GM12873 (cell line): ENCODE data around the gene TRAPPC13.

Experiments
- TF ChIP-seq, protein P1 (sequence below): IDR thresholded peaks from 2 replicates; pipeline ENCODE4 v1.5.1; 2012; ENCODE audit warnings: low read depth, mild to moderate bottlenecking, moderate library complexity, low read length, control low read depth; ENCODE audit not compliant: insufficient read depth; ENCODE audit errors: missing control alignments

Gene TRAPPC13

GRCh38 chr5:65695162-65695755, 70.4 kb downstream of the TRAPPC13 start:
- TF ChIP-seq, protein P1, sequence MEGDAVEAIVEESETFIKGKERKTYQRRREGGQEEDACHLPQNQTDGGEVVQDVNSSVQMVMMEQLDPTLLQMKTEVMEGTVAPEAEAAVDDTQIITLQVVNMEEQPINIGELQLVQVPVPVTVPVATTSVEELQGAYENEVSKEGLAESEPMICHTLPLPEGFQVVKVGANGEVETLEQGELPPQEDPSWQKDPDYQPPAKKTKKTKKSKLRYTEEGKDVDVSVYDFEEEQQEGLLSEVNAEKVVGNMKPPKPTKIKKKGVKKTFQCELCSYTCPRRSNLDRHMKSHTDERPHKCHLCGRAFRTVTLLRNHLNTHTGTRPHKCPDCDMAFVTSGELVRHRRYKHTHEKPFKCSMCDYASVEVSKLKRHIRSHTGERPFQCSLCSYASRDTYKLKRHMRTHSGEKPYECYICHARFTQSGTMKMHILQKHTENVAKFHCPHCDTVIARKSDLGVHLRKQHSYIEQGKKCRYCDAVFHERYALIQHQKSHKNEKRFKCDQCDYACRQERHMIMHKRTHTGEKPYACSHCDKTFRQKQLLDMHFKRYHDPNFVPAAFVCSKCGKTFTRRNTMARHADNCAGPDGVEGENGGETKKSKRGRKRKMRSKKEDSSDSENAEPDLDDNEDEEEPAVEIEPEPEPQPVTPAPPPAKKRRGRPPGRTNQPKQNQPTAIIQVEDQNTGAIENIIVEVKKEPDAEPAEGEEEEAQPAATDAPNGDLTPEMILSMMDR = no peak

DNA sequence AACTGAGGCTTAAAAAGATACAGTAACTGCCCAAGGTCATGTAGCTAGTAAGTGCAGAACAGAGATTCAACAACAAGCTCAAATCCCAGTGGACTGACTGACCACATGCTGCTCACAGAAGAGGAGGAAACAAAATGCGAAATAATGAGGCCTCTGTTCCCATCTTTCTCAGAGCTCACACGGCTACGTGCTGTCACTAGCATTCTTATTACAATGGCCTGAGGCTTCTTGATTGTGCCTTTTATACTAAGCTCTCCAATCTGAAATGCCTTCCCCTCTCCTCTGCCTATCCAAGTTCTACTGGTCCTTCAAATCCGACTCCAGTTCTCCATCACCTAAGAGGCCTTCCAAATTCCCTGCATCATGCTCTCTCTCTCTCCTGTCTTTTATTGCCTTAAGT, 71.1 kb downstream of the TRAPPC13 start:
- TF ChIP-seq, protein P1 = no peak

DNA sequence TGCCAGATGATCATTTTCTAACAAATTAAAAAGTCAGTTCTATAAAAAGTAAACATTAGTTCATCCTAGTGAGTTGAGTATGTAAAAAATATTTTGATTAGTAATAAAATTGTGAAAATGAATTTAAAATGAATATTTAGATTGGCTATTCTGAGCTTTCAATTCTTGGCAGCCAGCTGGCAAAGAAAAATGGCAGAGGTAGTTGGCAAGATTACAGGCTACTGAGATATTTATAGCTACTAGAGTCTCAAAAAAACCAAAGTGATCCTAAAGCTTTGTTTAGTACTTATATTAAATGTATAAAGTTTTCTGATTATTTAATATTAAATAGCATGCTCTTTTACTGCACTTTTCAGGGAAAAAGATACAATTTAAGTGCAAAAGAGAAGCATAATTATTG, 72.1 kb downstream of the TRAPPC13 start:
- TF ChIP-seq, protein P1 = no peak

DNA sequence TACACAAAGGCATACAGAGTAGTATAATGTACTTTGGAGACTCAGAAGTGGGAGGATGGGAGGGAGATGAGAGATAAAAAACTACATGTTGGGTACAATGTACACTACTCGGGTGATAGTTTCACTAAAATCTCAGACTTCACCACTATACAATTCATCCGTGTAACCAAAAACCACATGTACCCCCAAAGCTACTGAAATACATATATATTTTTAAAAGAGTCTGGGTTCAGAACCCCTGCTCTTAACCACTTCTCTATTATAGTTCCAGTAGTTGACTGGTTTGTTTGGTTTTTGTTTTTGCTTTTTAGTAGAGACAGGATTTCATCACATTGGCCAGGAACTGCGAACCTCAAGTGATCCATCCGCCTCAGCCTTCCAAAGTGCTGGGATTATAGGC, 74.5 kb downstream of the TRAPPC13 start:
- TF ChIP-seq, protein P1 = no peak

GRCh38 chr5:65702036-65702435, 77.2 kb downstream of the TRAPPC13 start:
- TF ChIP-seq, protein P1 = no peak

DNA sequence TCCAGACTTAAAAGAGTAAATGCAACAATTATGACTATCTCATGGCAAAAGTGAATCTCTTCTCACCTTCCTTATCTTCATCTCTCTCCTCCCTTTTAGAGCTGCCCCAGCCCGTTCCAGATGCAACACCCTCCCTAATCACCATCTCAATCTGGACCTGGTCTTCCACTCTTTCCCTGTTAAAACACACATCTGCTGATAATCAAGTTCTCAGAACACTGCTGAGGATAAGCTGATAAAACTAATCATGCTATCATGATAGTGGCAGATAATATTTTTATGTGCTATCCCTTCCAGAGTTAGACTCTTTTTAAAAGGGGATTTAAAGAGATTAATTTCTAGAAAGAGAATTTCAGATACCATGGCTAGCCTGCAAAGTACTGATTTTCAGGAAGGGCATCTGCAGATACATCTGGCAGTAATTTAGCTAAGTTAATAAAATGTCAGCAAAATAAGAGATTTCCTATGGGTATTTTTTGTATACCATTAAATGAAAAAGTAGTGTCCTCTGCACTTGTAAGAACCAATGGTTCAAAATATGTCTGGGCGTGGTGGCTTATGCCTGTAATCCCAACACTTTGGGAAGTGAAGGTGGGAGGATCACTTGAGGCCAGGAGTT, 79.9 kb downstream of the TRAPPC13 start:
- TF ChIP-seq, protein P1 = no peak

DNA sequence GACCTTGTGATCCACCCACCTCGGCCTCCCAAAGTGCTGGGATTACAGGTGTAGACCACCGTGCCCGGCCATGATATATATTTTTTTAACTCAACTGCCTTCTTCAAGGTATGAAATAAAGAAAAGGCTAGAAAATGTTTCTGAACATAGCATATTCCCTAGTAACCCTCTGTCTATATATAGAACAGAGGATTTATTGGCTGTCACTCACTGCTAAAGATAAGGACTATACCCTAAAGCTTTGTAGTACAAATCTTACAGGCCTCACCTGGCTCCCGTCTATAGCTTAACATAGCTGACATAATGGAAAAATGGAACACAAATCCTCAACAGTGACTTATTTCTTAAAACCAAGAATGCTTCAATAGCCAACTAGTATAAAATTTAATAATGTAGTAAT, 82.8 kb downstream of the TRAPPC13 start:
- TF ChIP-seq, protein P1 = no peak
